GM21717 (cell line): ENCODE results near the gene GRAMD4.

ENCODE experiments used
- ATAC-seq: cut with Tn5 transposase; IDR thresholded peaks from one replicate; pipeline ENCODE4 v1.9.1; 2021; ENCODE audit warnings: mild to moderate bottlenecking, moderate library complexity; ENCODE audit not compliant: unreplicated experiment

Gene GRAMD4

DNA sequence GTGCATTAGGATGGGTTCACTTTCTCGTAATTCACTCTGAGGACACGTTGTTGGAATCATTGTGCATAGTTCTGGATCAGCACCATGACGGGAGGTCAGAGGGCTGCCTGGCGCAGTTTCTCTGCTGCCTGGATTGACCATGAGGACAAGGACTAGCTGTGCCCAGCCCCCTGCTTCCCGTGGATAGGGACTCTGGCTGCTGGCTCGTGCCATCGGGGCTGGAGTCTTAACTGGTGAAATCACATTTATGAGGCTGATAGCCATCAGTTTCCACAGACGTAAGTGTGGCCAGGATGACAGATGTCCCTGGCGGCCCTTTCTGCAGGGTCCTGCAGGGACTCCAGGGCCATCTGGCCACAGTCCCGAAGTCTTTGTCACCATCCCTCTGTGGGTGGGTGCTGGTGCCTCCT, 24.1 kb upstream of the GRAMD4 start:
- no peak for ATAC-seq

DNA sequence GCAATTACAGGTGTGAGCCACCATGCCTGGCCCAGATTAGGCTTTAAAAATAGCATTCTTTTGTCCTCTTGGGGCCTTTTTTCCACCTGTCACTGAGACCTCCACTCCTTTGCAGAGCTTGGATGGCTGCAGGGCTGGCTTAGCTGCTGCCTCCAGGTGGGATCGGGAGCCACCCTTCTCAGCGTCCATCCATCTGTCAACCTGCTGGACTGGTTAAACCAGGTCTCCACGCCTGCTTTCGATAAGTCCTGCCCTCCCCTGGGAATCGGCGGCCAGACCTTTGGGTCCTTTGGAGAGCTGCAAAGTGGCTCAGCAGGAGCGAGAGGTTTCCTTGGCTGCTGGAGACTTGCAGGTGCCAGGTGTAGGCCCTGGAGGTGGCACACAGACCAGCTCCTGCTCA, 23.4 kb upstream of the GRAMD4 start:
- no peak for ATAC-seq

DNA sequence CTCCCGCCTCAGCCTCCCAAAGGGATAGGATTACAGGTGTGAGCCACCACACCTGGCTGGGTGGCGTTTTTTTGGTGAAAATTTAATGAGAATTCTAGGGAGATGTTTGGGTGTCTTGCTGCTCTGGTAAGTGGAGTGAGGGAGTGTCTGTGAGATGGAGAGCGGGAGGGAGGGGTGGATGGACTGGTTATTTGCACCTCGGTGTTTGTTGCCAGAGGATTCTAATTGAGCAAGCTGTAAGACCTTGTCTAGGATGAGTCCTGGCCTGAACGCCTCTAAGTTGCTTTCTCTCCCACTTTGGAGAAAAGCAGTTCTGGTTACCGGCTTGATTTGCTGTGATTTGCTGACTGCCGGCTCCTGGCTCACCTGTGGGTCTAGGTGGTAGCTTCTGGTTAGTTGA, 22.0 kb upstream of the GRAMD4 start:
- ATAC-seq = no peak

DNA sequence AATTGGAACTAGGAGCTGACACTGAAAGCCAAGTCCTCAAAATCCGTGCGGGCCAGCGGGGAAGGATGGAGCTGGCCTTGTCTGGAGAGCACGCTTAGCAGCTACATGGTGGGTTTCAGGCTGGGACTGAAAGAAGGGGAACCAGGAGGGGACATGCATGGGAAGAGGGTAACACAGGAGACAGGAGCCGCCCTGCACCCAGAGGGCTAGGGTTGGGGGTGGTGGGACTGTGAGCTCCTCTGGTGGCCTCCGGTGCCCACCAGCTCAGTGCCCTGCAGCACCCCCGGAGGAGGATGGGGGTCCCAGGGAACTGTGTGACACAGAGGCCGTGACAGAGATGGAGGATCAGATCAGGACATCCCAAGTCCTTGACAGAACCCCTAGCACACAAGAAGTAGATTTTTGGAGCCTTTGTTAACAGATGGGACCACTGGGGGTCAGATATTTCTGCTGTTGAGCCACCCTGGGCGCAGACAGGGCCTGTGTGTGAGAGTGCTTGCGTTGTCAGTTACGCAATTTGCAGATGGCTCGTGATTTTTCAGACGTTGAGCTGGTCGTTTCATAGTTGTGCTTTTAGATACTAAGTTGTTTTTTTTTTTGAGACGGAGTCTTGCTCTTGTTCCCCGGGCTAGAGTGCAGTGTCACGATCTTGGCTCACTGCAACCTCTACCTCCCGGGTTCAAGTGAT, 21.3 kb upstream of the GRAMD4 start:
- ATAC-seq = no peak

DNA sequence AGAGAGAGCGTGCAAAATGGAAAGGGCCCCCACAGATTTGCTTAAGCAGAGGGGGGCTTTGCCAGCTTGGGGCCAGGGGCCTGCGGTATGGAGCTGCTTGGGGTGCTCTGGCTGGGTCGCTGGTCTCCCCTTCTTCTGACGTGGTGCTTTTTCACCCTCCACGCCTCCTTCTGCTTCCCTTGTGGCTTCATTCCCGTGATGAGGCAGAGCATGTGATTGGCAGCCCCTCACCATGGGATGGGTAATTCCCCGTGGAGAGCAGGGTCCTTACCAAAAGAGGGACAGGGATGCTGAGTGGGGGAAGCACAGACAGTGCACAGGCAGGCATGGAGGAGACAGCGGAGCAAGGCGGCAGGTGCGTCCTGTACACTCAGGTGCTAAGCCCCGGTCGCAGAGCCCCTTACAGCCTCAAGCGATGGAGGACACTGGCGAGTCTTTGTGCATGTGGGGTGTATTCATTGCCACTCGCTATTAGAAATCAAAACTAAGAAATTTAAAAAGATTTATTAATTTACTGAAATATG, 19.9 kb upstream of the GRAMD4 start:
- no peak for ATAC-seq

DNA sequence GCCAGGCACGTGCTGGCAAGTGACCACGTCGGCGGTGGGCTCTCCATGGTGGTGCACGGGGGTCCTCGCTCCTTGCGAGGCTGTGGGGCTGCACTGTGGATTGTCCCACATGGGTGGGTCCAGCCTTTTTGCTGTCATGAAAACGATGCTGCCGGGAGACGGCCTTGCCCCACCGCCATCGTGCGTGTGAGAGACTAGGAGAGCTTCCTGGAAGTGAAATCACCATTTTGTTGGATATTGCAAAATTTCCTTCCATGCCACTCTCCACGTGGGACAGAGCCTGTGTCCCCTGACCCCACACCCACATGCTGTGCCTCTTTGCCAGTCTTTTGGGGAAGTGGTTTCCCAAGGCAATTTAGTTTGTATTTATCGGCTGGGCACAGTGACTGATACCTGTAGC, 18.2 kb upstream of the GRAMD4 start:
- no peak for ATAC-seq

DNA sequence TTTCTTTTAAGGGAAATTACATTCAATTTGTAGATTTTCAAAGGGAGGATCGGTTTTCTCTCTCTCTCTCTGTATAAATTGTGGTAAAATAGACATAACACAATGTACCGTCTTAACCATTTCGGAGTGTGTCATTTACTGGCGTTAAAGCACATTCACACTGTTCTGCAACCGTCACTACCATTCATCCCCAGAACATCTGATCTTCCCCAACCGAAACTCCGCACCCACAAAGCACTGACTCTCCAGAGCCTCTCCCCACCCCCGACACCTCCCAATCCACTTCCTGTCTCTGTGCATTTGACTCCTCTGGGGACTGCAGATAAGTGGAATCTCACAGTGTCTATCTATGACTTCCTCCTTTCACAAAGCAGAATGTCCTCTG, 15.9 kb upstream of the GRAMD4 start:
- ATAC-seq = no peak

DNA sequence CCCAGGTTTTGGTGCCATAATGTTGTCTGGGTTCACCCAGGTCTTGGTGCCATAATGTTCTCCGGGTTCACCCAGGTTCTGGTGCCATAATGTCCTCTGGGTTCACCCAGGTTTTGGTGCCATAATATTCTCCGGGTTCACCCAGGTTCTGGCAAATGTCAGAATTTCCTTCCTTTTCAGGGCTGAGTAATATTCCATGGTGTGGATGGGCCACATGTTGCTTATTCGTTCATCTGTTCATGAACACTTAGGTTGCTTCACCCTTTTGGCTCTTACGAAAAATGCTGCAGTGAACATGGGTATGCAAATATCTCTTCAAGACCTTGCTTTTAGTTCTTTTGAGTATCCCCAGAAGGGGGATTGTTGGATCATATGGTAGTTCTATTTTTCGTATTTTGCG, 15.1 kb upstream of the GRAMD4 start:
- ATAC-seq = no peak

DNA sequence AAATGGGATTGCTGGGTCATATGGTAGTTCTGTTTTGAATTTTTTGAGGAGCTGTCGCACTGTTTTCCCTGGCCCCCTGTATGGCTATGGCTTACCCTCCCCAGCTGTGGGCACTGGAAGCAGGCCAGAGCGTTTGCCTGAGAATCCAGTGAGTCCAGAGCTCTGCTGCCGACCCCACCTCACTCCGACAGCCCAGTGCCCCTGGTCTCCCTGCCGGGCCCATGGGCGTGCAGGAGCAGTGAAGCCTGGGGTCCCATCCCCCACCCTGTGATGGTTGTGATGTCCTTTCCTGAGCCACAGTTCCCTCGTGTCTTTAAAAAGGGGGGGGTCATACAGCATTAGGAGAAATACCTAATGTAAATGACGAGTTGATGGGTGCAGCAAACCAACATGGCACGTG, 13.3 kb upstream of the GRAMD4 start:
- ATAC-seq = no peak

DNA sequence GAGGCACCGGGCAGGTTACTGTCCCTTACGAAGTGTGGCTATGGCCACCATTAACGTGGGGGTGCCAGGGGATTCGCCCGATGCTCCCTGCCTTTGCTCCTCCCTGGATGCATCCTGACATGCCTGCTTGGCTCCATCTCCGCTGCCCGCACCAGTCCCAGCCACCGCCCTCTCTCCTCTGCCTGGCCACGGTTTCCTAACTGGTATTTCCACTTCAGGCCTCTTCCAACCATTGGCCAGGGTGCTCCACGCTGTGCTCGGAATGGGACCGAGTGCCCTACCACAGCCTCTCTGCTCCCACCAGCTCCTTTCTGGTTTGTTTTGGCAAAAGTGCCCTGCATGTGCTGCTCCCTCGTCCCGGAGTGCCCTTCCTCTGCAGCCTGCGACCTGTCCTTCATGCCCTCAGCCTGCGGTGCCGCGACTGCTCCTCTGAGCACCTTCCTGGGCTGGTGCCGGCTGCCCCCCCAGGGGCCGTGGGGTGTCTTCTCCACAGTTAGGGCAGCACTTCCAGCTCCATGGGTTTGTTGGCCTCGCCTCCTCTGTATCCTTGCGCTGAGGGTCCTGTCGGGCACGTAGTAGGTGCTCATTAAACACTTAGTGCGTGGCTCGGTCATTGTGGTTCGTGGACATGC, 12.6 kb upstream of the GRAMD4 start:
- ATAC-seq = no peak

DNA sequence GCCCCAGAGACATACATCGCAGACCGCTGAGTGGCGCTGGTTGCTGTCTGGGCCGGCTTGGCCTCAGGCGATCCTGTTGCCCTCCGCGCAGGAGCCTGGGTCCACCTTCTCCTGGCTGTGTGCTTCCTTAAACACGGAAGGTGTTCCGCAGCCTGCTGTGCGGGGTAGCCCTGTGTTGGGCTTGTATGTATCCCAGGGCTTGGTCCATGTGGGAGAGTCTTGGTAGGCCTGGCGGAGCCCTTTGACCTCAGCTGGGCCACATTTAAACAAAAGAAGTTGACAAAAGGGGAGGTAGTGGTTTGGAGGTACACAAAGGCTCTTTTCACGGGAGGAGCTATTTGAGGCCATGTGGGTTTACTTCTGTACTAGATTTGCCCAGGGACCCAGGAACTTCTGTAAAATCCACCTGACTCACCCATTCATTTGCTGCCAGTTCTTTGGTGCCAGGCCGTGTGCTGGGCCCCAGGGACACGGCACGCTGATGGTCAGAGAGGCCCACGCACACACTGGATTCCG, 11.0 kb upstream of the GRAMD4 start:
- ATAC-seq = no peak

DNA sequence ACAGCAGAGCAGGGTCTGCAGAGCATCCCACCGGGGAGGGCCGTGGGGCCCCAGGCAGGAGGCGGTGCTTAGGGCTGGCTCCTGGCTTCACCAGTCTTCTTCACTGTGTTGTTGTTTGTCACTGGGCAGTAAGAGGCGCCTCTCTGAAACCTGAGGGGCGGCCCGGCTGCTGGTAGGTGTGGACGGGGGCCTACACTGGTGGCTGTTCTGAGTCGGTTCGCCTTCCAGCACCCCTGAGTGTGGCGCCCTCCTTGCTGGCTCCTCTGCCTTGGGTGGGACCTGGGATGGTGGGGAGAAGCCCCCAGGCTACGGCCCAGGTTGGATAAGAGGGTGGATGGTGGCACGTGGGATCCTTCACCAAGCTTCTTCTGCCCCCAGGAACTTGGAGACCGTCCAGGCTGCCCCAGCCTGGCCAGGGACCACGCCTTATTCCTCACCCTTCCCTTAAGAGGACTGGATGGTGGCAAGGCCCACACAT, 10.4 kb upstream of the GRAMD4 start:
- no peak for ATAC-seq

DNA sequence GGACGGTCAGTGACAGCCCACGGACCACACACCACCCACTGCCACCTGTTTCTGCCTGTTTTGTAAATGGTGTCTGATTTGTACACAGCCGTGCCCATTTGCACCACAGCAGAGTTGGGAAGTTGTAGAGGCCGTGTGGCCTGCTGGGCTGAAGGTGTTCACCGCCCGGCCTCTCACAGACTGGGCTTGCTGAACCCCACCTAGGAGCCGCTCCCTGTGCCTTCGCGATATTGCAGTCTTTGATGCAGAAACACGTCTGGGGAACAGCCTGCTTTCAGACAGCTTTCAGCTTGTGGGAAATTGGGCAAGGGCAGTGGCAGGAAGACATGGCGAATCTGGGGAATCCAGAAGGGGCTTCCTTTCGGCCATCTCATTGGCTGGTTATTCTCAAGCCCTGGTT, 9.8 kb upstream of the GRAMD4 start:
- no peak for ATAC-seq

DNA sequence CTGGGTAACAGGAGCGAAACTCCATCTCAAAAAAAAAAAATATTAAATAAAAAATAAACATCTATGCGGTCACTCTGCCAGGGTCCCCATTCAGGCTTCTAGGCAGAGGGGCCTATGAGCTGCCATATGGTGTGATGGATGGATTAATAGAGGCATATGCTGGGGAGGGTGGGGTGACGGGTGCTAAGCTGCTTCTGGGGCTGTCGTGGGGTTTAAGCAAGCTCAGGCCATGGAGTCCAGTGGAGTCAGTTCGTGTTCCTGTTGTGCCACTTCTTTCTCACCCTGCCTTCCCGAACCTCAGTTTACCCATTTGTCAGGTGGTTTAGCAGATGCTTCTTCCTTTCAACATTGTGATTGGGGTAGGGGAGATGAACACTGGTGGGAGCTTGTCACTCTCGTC, 9.0 kb upstream of the GRAMD4 start:
- no peak for ATAC-seq

DNA sequence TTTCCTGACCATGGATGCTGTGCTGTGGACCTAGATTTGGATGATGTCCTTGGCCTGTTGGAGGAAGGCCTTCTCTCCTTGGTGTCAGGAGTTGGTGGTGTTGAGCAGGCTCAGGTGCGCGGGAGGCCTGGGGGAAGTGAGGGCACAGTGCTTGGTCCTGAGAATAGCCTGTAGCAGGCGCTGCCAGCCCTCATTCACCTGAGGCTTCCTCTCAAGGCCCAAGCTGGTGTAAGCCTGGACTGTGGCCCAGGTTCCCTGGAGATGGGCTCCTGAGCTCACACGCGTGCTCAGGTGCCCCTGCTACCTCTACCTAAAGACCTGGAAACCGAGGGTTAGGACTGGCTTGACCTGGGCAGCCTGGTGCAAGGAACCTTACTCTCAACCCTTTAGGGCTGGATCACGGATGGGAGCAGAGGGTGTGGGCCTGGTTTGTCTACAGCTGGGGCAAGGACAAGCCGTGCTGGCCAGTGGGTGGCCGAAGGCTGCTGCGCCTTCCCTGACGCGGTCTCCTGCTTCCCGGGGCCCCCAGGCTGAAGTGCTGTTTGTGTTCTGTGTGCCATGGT, 7.8 kb upstream of the GRAMD4 start:
- ATAC-seq = no peak

DNA sequence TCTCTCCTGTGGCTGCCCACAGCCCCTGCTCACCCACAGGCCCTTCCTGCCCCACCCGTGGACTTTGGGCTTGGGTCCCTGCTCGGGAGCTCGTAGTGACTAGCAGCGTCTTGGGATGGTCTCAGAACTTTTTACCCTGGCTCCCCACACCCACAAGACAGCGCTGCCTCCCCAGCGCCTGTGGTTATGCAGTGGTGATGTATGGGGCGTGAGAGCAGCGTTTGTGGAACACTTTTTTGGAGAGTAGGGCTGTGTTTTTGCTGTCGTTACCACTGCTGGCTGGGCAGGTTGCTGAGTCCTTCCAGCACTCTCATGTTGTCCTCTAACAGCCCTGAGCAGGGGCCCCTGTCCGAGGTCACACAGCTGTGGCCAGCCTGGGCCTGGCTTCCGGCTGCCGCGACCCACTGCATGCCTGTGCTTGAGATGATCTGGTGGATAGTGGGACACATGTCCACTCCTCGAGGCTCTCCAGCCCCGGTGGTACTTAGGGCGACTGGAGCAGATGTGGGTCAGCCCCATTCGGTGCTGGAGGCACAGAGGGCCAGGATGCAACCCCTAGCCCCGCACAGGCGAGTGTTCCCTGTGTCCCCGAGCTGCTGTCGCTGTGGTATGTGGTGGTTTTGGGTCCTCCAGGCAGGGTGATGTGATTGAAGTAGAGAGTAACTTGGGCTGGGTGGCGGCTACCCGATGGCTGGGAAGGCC, 7.1 kb upstream of the GRAMD4 start:
- ATAC-seq = no peak

DNA sequence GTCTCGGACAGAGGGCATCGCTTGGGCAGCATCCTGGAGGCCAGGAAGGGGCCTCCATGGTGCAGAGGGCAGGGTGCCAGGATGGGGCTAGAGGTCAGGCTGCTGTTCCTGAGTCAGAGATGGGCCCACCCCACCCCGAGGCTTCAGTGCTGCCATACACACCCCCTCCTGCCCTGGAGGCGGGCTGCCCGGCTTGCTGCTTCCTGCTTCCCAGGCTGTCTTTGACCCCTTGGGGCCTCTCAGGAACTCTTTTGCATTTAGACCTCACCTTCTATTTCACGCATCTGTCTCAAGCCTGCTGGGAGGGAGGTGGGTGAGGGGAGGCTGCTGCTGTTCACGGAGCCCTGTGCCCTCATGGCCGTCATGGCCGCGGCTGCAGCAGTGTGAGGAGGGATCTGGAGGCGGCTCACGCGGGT, 6.6 kb upstream of the GRAMD4 start:
- no peak for ATAC-seq

DNA sequence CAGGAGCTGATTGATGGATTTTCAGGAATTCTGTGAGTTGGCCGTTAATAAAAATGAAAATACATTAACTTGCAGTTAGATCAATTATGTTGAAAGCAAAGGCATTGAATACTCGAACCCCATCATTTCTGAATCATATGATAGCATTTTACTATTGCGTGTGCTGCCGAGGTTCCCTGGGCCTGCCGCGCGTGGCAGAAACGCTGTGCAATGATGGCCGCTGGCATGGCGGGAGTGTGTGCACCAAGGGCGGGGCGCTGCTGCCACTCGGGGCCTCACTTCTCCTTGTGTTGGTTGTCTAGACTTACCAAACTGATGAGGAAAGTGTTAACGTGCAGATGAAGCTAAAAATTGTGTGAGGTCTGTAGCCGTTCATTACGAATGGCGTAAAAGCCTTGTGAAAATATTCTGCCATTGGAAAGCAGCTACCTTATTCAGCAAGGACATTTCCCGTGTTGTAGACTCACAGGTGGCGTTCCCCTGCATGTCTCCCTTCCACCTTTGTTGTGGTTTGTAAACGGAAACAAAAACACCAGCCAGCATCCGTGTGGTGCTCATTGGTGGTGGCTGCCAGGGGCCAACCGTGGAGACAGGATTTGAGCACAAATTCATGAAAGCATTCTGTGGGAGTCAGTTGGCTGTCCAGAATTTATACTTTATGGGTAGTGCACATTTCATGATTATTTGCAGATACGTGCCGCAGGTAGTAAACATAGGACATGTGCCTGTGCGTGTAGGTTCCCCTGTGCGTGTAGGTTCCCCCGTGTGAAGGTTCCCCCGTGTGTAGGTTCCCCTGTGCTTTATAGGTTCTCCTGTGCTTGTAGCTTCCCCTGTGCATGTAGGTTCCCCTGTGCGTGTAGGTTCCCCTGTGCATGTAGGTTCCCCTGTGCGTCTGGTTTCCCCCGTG, 5.9 kb upstream of the GRAMD4 start:
- ATAC-seq = no peak

DNA sequence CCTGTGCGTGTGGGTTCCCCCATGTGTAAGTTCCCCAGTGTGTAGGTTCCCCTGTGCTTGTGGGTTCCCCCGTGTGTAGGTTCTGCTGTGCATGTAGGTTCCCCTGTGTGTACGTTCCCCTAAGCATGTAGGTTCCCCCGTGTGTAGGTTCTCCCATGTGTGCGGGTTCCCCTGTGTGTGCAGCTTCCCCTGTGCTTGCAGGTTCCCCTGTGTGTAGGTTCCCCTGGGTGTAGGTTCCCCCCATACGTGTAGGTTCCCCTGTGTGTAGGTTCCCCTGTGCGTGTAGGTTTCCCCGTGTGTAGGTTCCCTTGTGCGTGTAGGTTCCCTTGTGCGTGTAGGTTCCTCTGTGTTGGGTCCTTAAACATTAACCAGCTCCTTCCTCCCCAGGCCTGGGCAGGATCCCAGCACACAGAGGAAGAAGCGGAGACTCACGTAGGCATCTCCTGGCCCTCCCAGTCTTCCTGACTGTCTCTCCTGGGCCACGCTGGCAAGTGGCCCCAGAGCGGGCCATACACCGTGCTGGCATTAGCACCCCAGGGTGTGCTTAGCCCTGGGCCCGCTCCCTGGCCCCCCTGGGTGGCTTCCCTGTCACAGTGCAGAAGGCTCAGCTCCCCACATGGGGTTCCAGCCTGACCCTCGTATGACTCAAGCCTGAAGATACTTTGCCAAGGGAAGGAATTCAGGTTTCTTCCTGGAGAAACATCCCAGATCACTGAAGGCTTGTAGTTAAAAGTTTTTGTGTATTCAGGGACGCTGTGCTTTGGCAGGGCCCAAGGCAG, 2.8 kb upstream of the GRAMD4 start:
- ATAC-seq = no peak
